NCI-H146 treated with DMSO at 0.1 percent for 48 hours (cell line): ENCODE measurements around the gene SDF4.

Experiments
- DNase-seq: peaks from one replicate; lab custom pipeline; 2025; ENCODE audit not compliant: unreplicated experiment; lab: John Stamatoyannopoulos, UW

Gene SDF4

GRCh38 chr1:1229770-1230169 is 2.0 kb downstream of the SDF4 start:
- DNase-seq = no peak

GRCh38 chr1:1228596-1229321 is 3.0 kb downstream of the SDF4 start:
- no peak for DNase-seq

GRCh38 chr1:1228187-1228586 is 3.6 kb downstream of the SDF4 start:
- DNase-seq = no peak

GRCh38 chr1:1227386-1227785 is 4.4 kb downstream of the SDF4 start:
- DNase-seq = no peak

- no peak for DNase-seq
These were observed 5.0 kb downstream of the SDF4 start for GRCh38 chr1:1226566-1227362.

- DNase-seq = no peak
These were observed 5.9 kb downstream of the SDF4 start for GRCh38 chr1:1225913-1226312.

- DNase-seq = no peak
These were observed 6.5 kb downstream of the SDF4 start for GRCh38 chr1:1225238-1225845.

GRCh38 chr1:1223891-1224290 is 7.9 kb downstream of the SDF4 start:
- no peak for DNase-seq

- DNase-seq = no peak
These were observed 8.5 kb downstream of the SDF4 start for GRCh38 chr1:1223321-1223720.

- no peak for DNase-seq
These were observed 9.1 kb downstream of the SDF4 start for GRCh38 chr1:1222575-1223225.

- DNase-seq = no peak
These were observed 9.8 kb downstream of the SDF4 start for GRCh38 chr1:1221887-1222574.

- no peak for DNase-seq
These were observed 11.6 kb downstream of the SDF4 start for GRCh38 chr1:1220197-1220596.

- no peak for DNase-seq
These were observed 12.5 kb downstream of the SDF4 start for GRCh38 chr1:1219341-1219740.

- DNase-seq = no peak
These were observed 13.1 kb downstream of the SDF4 start for GRCh38 chr1:1218524-1219200.

- no peak for DNase-seq
These were observed 13.9 kb downstream of the SDF4 start for GRCh38 chr1:1217621-1218523.

- no peak for DNase-seq
These were observed 14.8 kb downstream of the SDF4 start for GRCh38 chr1:1216770-1217620.

- DNase-seq = no peak
These were observed 15.8 kb downstream of the SDF4 start for GRCh38 chr1:1215881-1216605.
